DMS53 treated with DMSO at 0.1 percent for 48 hours (cell line): Measurements from ENCODE around the gene CSNK1A1.
"Not testable (repeated sequence)": the region's sequence is repeated elsewhere in the genome, so short reads cannot be mapped to it uniquely, and the experiment has no call there.

Experiments
- DNase-seq: peaks from one replicate; lab custom pipeline; 2025; ENCODE audit not compliant: unreplicated experiment; lab: John Stamatoyannopoulos, UW

CSNK1A1 gene

DNA sequence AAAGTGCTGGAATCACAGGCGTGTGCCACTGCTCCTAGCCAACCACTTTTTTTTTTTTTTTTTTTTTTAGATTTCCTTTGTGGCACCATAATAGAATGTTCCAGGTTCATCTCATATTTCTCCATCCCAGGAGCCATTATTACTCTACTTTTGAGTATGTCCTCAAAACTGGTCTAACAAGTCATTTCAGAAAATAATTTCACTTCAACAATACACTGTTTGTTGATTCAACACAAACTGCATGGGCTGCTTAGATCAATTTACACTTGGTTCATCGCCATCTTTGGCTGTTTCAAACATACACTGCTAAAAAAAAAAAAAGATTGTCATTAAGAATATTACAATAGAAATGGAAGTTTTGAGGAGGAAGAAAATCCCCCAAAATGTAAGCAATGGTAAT lies 57.9 kb downstream of the CSNK1A1 start:
- DNase-seq: peak; percentile 92

DNA sequence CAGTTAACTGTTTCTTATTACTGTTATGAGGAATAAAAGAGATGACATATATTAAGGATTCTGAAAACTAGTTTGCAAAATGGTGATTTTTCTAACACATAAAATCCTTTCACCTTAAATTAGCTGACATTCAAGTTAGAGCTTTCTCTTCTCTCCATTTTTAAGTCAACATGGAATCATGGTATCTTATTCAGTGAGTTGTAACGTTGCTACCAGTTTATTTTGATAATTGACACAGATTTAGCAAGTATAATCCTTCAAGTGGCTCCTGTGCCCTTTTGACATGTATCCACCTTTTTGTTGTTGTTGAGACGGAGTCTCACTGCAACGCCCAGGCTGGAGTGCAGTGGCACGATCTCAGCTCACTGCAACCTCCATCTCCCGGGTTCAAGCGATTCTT lies 58.5 kb downstream of the CSNK1A1 start:
- no peak for DNase-seq

DNA sequence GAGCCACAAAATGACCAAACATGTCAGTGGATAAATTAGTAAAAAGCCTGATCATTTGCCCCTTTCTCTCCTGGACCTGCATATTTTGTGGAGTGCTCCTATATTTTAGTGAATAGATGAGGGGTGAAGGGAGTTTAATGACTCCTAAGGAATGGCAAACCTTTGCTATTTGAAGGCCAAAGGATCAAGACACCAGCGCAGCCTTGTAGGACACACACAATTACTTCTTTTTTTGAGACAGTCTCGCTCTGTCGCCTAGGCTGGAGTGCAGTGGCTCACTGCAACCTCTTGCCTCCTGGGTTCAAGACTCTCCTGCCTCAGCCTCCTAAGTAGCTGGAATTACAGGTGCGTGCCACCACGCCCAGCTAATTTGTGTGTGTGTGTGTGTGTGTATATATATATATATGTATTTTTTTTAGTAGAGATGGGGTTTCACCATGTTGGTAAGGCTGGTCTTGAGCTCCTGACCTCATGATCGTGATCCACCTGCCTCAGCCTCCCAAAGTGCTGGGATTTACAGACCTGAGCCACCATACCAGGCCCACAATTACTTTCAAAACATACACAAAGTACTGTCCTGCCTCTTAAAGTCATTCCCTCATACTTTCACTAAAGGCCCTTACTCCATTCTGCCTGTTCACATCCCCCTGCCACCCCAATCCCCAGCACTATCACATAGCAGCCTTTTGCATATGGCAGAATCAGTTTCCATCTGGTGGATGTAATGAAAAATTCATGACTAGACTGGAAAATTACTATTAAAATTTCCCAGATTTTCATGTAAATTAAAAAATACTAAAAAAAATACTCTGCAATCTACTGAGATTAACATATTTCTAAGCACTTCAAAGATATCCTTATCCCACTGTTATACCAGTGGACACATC lies 60.4 kb downstream of the CSNK1A1 start:
- no peak for DNase-seq

DNA sequence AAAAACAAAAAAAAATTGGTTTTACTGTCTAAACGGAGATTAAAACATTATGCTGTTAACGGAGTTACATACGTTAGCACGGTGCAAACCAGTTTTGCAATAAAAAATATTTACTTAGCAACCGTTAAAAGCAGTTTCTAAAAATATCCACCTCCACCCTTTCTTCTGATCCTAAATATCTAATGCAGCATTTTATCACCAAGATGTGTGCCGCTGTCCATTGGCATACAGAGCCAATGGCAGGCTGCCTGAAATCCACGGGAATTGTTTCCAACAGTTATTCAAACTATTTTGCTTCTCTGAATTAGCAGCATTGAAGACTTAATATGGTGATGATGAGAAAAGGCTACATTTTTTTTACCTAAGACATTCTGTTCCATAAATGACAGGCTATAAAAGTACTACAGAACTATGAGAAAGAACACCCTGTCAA lies 61.6 kb downstream of the CSNK1A1 start:
- DNase-seq: no peak

DNA sequence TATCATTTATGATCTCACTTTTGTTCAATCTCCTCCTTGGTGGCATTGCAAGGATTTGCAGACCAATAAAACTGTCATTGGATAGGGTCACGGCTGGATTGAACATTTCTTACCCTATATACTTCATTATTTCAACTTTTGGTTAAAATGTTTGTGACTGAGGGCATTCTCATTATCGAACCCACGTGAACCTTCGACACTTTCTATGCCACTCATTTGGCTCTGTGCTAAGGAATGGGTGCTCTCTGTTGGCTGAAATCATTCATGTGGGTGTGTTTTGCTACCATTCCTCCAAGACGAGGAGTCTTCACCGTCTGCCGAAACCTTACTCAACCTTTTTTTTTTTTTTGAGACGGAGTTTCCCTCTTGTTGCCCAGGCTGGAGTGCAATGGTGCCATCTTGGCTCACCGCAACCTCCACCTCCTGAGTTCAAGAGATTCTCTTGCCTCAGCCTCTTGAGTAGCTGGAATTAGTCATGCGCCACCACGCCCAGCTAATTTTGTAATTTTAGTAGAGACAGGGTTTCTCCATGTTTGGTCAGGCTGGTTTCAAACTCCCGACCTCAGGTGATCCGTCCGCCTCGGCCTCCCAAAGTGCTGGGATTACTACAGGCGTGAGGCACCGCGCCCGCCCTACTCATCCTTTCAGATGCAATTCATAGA lies 62.5 kb downstream of the CSNK1A1 start:
- DNase-seq: no peak

DNA sequence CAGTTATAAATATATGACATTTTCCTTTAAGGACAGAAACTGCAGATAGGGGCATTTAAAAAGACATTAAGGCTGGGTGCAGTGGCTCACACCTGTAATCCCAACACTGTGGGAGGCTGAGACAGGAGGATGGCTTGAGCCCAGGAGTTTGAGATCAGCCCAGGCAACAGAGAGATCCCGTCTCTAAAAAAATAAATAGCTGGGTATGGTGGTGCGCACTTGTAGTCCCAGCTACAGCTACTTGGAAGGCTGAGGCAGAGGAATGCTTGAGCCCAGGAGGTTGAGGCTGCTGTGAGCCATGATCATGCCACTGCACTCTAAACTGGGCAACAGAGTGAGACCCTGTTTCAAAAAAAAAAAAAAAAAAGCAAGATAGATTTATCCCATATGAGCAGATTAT lies 63.6 kb downstream of the CSNK1A1 start:
- DNase-seq: no peak

DNA sequence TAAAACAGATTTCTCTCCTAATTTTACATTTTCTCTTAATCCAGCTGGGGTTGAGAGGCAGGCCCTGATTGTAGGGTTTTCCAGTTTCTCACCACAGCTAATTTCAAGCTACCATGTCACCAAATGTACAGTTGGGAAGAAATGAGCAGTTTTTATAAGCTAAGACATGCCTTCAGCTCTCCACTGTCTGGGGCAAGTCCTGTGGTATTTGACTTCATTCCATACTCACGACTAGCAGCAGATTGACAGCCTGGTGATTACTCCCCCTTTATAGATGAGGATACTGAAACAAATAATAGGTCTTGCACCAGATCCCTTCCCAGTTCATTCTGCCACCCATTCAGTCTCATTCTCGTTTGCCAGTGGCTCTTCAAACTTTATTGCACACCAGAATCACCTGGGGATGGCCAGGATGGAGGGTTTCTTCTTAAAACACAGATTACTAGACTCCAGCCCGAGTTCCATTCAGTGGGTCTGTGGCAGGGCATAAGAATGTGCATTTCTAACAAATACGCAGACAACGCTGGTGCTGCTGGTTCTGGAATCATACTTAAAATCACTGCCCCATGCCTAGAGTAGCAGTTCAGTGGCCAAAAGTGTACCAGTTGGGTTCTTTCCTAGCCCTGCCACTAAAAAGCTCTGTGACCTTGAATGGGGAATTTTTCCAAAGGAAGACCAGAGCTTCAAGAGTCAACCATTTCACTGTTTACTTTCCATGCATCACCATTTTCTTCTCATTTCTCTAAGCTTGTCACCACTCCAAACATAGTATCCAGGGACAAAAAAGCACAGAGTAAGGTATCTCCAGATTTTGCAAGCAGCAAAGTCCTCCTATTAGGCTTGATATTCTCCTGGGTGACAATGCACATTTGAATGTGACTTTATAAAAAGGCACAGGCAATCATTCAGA lies 64.3 kb downstream of the CSNK1A1 start:
- DNase-seq: no peak

DNA sequence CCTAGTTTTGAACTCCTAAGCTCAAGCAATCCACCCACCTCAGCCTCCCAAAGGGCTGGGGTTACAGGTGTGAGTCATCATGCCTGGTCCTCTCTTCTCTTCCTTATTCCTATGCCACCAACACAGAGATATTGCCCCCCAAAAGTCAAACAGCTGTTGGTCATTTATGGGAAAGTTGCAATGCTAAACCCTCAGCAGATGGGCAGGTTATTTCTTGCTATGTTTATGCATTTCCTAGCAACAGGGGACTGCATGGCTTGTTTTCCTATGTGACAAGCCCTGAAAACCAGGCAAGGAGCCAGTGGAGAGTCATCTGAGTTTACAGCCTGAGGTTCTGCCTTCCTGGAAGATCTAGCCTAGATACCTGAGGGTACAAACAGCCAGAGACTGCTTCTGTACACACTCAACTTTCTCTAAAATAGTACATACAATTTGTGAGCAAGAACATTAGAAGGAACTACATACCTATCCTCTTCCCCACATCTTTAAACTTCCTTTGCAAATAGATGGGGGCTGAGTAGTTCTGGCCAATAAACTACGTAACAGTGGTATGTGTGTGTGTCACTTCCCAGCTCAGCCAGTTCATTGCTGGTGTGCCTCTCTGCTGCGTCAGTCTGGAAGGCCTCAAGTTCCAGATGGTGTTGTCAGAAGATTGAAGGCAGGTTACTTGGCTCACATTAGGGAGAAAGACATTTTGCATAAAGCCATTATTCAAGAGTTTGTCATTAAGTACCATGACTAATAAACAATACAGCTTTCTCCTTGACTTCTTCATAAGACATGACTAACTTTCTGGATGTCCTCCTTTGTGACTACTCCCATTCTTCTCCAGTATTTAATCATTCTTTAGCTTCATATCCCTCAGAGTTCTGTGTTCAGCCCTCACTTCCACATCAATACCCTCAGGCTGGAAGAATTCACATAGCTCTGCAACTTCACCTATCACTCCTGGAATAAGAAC lies 65.3 kb downstream of the CSNK1A1 start:
- DNase-seq: peak; percentile 56

DNA sequence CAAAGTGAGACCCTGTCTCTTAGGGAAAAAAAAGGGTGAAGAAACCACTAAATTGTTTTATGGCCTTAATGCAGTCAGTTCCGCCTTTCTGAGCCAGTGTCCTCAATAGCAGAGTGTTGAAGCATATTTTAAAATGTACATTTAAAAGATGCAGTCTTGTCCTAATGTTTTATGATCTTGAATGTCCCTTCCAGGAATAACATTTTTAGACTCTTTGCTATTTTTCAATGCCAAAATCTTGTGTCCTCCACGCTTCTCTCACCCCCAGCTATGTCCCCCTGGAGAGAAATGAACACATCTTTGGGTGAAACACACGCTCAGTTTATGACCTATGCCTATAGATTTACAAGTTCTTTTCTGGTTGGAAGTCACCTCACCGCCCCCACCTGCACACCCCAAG lies 69.8 kb downstream of the CSNK1A1 start:
- no peak for DNase-seq

DNA sequence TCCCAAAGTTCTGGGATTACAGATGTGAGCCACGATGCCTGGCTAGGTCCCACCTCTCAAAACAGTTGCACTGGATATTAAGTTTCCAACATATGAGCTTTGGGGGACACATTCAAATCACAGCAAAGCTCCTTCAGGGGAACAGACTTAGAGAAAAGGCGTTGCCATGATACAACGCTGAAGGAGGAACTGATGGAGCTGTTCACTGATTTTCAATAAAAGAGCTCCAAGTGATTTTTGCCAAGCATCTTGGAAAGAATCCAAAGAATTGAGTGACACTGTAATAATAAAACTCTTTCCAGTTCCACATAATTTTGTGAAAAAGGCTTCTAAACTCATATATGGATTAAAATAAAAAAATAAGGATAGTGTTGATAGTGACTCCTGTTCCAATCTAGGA lies 72.5 kb downstream of the CSNK1A1 start:
- no peak for DNase-seq

DNA sequence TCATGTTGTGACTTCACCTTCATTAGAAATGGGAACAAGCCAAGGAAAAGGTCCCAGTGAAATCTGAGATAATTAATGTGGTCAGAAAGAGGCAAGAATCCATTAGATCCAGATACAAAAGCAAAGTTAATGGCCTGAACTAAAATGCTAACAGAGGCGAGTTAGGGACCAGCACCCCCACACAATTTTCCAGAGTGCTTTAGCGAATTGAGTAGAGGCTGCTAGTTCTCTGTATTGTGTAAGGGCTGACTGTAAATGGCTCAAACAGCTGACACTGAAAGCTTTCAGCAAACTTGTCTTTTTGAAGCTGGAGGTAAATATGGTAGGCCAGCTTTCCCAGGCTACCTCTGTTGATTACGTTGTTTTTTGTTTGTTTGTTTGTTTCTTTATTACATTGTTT lies 75.5 kb downstream of the CSNK1A1 start:
- DNase-seq: no peak

DNA sequence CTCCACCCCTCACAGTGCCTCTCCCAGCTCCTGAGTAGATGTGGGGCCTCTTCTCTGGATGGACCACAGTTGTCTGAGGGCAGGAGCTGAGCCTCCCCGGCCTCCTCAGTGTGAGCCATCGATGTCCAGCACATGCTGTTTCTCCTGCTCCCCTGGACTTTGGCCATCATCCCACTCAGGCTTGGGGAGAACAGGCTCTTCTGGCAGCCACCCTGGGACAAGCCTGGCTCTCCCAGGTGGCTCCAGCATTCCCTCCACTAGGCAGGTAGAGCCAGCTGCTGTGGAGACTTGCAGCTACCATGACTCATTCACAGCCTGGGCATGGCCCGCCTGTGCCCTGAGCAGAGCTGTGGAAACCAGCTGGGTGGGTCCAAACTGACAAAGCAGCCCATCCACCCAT lies 77.0 kb downstream of the CSNK1A1 start:
- DNase-seq: peak; percentile 40

DNA sequence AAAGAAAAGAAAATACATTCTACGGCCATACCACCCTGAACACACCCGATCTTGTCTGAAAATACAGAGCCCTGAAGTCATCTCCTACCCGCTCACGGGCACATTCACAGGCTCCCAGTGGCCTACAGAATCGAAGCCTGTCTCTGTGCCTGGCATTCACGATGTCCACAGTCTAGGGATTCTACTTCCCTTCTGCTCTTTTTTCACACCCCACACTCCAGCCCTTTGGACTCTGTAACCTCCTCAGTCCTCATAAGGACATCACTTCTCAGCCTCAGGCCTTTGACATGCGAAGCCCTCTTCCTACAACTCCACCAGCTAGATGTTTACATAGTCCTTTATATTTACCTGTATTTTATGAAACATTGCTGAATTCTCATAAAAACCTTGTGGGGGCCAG lies 77.8 kb downstream of the CSNK1A1 start:
- DNase-seq: no peak

DNA sequence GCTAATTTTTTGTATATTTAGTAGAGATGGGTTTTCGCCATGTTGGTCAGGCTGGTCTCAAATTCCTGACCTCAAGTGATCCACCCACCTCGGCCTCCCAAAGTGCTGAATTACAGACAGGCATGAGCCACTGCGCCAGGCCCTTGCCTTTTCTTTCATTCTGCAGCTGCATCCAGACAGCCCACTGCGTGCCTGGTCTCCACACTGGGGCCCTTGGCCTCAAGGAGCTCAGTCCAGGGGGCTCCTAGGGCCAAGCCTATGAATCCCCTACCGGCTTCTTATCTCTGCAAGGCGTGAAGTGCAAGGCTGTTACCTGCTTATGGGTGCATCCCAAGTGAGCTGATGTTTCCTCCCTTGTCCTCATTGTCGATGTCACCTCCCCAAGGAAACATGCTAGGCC lies 78.8 kb downstream of the CSNK1A1 start:
- DNase-seq: no peak

DNA sequence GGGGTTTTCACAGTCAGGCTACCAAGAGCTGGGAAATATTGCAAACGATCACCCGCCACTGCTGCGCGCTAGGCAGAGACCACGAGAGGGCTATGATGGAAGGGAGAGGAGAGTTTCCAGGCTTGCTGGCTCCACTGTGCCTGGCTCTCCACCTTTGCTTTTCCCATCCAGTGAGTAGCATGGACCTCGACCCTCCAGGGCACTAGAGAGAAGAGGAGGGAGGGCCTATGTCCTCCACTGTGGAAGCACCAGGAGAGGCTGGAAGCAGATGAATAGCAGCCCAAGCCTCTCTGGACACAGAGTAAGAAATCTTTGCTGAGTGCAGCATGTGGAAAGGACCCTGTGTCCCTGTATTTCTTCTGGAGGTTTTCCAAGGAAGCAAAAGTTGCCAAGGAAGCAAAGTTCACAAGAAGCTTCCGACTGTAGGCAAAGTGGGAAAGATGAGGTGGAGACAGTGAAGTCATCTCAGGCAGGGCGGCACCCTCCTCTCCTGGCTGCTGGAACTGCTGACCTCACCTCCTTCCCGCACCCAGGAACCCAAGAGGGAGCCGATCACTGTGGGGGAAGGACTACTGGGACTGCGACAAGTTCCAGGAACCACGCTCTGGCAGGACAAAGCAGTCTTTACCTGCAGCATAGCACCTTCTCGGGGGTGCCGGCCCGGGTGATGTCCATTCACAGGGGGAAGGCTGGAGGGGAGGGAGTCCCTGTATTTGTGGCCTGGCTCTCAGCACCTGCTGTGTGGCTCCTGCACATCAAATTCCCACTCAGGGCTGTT lies 79.6 kb downstream of the CSNK1A1 start:
- DNase-seq: no peak

DNA sequence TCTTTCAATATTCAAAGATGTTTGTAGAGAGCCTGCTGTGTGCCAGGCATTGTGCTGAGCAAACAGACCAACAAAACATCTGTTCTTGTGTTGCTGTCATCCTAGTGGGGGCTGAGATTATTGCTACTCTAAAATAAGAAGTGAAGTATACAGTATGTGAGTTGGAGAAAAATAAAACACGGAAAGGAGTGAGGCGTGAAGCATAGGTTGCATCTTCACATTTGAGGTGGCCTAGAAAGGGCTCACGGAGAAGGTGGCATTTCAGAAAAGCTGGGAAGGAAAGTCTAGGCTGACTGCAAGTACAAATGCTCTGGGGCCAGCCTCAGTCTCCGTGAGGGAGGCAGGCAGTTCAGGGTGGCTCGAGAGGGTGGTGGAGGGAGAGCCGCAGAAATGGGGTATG lies 80.3 kb downstream of the CSNK1A1 start:
- no peak for DNase-seq

DNA sequence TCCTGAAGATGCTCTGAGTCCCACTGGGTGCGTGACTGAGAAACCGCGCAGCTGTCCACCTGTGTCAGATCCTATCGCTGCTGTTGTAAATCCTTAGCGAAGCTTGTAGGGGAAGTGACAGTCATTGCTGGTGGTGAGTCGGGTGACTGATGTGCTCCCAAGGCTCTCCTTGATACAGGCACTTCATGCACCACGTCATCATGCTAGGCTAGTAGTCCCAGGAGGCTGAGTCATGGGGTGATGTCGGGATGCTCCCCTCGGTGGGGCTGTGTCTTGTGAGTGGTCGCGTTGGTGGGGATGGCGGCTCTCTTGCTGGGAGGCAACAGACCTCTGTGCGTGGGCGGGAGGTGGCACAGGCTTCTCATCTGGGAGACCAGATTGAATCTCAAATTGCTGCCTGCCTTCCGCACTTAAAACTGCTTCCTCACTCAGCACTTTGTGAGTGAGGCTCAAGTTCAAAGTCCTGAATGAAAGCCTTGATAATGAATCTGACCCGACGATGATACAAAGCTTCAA lies 84.7 kb downstream of the CSNK1A1 start:
- no peak for DNase-seq

DNA sequence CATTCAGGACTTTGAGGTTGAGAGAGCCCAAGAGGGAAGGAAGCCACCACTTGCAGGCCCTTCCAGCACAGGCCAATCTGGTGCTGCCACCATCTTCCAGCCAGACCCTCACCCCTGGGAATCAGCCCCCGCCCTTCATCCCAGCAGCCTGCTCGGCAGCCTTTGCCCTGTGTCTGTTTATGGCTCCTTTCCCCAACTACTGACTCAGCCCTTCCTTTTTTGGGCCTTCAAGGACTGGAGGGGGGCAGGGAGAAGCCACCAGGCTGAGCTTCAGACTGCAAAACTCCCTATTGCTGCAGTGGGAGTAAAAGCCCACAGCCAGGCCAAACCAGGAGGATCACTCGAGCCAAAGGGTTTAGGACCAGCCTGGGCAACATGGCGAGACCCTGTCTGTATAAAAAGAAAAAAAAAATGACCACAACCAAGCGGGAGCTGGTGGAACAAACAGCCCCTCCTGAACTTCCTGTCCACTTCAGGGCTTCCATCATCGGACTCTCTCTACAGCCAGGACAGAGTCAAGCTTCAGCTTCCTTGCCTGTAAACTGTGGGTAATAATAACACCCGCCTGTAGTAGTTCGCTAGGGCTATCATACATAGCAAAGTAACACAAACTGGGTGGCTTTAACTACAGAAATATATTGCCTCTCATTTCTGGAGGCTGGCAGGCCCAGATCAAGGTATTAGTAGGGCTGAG lies 86.3 kb downstream of the CSNK1A1 start:
- DNase-seq: no peak

DNA sequence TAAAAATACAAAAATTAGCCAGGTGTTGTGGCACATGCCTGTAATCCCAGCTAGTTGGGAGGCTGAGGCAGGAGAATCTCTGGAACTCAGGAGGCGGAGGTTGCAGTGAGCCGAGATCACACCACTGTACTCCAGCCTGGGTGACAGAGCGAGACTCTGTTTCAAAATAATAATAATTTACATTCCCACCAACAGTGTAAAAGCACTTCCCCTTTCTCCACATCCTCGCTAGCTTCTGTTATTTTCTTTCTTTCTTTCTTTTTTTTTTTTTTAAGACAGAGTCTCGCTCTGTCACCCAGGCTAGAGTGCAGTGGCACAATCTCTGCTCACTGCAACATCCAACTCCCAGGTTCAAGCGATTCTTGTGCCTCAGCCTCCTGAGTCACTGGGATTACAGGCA lies 89.3 kb downstream of the CSNK1A1 start:
- not testable (repeated sequence) for DNase-seq
